OCI-LY7 (cell line): ENCODE results near the gene ZNF652. TPM values are rescaled to one million over a fixed set of nuclear protein-coding genes. Genes with fewer than 3 reads are reported as not detected.

ENCODE experiments used
- BruUV-seq: library from RNA; stranded (reverse); fragments of 400-500 nt; replicated peaks from 2 replicates; lab custom pipeline; 2021; lab: Mats Ljungman, UMichigan
- CTCF ChIA-PET: fragments of 300-600 bp; sonication (Branson Sonifier 250); formaldehyde crosslinking; loops from one replicate; lab custom pipeline; 2022; ENCODE audit warnings: antibody characterized with exemption; ENCODE audit not compliant: unreplicated experiment; lab: Charles Lee
- POLR2A ChIA-PET: fragments of 300-600 bp; sonication (Branson Sonifier 250); formaldehyde crosslinking; loops from one replicate; lab custom pipeline; 2022; ENCODE audit warnings: antibody characterized with exemption; lab: Charles Lee
- DNase-seq: peaks from one replicate; pipeline ENCODE4 v3.0.0-alpha.2; 2015; ENCODE audit warnings: low spot score
- H2AFZ ChIP-seq: fragments of 200-600 bp; sonication (generic), shearing (Covaris generic); 2 replicates; pipeline ENCODE4 v1.6.1; 2014; ENCODE audit warnings: mild to moderate bottlenecking, antibody characterized with exemption, low read length, moderate library complexity
- H3K27ac ChIP-seq: fragments of 200-600 bp; sonication (generic); 2 replicates; pipeline ENCODE4 v1.5.1; 2014; ENCODE audit warnings: mixed run types, low read depth, mild to moderate bottlenecking, moderate library complexity, low read length, inconsistent platforms; ENCODE audit not compliant: poor library complexity, severe bottlenecking
- H3K36me3 ChIP-seq: fragments of 200-600 bp; sonication (generic); 2 replicates; pipeline ENCODE4 v1.6.1; 2014; ENCODE audit warnings: mild to moderate bottlenecking, antibody characterized with exemption, low read length, moderate library complexity, mixed read lengths; ENCODE audit not compliant: insufficient read depth
- H3K4me1 ChIP-seq: fragments of 200-600 bp; sonication (generic); 2 replicates; pipeline ENCODE4 v1.5.1; 2014; ENCODE audit warnings: mild to moderate bottlenecking, low read length; ENCODE audit not compliant: insufficient read depth, poor library complexity, severe bottlenecking
- H3K4me2 ChIP-seq: fragments of 200-600 bp; sonication (generic); 2 replicates; pipeline ENCODE4 v1.6.1; 2014; ENCODE audit warnings: mild to moderate bottlenecking, low read length
- H3K4me3 ChIP-seq: fragments of 200-600 bp; sonication (generic); 2 replicates; pipeline ENCODE4 v1.5.1; 2014; ENCODE audit warnings: mild to moderate bottlenecking, low read depth, low read length; ENCODE audit not compliant: poor library complexity, severe bottlenecking
- H3K79me2 ChIP-seq: fragments of 200-600 bp; sonication (generic); 2 replicates; pipeline ENCODE4 v1.6.1; 2016; ENCODE audit warnings: low read depth, mild to moderate bottlenecking, low read length, moderate library complexity, mixed read lengths; ENCODE audit not compliant: insufficient read depth
- H3K9me2 ChIP-seq: fragments of 200-600 bp; sonication (generic); 2 replicates; pipeline ENCODE4 v1.6.1; 2016; ENCODE audit warnings: mild to moderate bottlenecking, low read length, mixed read lengths; ENCODE audit not compliant: insufficient read depth
- H3K9me3 ChIP-seq: fragments of 200-600 bp; sonication (generic); 2 replicates; pipeline ENCODE4 v1.6.1; 2014; ENCODE audit warnings: mild to moderate bottlenecking, mixed run types, low read length, mixed read lengths
- H4K20me1 ChIP-seq: fragments of 200-600 bp; sonication (generic); 2 replicates; pipeline ENCODE4 v1.6.1; 2014; ENCODE audit warnings: mild to moderate bottlenecking, antibody characterized with exemption, low read length, moderate library complexity, mixed read lengths; ENCODE audit not compliant: insufficient read depth
- CTCF ChIP-seq: fragments of 200-600 bp; sonication (generic); conservative IDR thresholded peaks from 2 replicates; pipeline ENCODE4 v1.5.1; 2014; ENCODE audit warnings: mild to moderate bottlenecking, antibody characterized with exemption, low read length, moderate library complexity, mixed read lengths
- EZH2phosphoT487 ChIP-seq: fragments of 200-600 bp; sonication (generic); IDR thresholded peaks from 2 replicates; pipeline ENCODE4 v1.6.1; 2018; ENCODE audit warnings: low read depth, borderline replicate concordance, mild to moderate bottlenecking, mixed run types, antibody characterized with exemption, low read length, moderate library complexity, mixed read lengths
- intact Hi-C: fragments of 100-400 bp; cut with micrococcal nuclease; formaldehyde crosslinking; loops from one replicate; pipeline ENCODE4 v1.10.0; 2022; ENCODE audit not compliant: unreplicated experiment
- total RNA-seq, 2 experiments: library from RNA; depleted of rRNA in 1 of 2; stranded (reverse); fragments of >200 nt in 1 of 2; shearing (Covaris generic) in 1 of 2; gene quantifications; 2 replicates each; pipeline ENCODE4 v1.2.3, GENCODE V29; 2014 to 2022

Gene ZNF652
- total RNA-seq, 2 experiments from 2014 or later, result 36.8 to 69.7 TPM

GRCh38 chr17:49312722-49313121 is 49.3 kb downstream of the ZNF652 start:
- ChIA-PET CTCF (no interaction called here), POLR2A (no interaction called here)
- no peak overlapping the region for H3K4me3 ChIP-seq
- H3K36me3 ChIP-seq, result peaks cover 32% of the 10 kb centered on the region
- TF ChIP-seq CTCF (no peak), EZH2phosphoT487 (no peak)
- no peaks in the 10 kb centered on the region for H3K9me2 ChIP-seq
- DNase-seq, result no peak
- no peaks in the 10 kb centered on the region for H3K9me3 ChIP-seq
- H3K4me1 ChIP-seq, result peaks cover 27% of the 10 kb centered on the region
- H4K20me1 ChIP-seq, result no peaks in the 10 kb centered on the region
- no peak overlapping the region for H3K4me2 ChIP-seq
- no peak overlapping the region for H2AFZ ChIP-seq
- peaks cover 7% of the 10 kb centered on the region; the same call in 1 of the 2 replicates for H3K79me2 ChIP-seq
- intact Hi-C loops, result no loop called here
- H3K27ac ChIP-seq, result no peak overlapping the region
- BruUV-seq, result no TSS peak

- no peak overlapping the region for H2AFZ ChIP-seq
- DNase-seq, result no peak
- no peak for TF ChIP-seq EZH2phosphoT487
- no peak overlapping the region for H3K4me2 ChIP-seq
- no peaks in the 10 kb centered on the region for H3K79me2 ChIP-seq
- no TSS peak for BruUV-seq
- no peaks in the 10 kb centered on the region for H4K20me1 ChIP-seq
- no peaks in the 10 kb centered on the region for H3K9me2 ChIP-seq
- peaks cover 67% of the 10 kb centered on the region for H3K36me3 ChIP-seq
- intact Hi-C loops, result no loop called here
- ChIA-PET POLR2A (no interaction called here), CTCF (no interaction called here)
- H3K27ac ChIP-seq, result no peak overlapping the region
- no peaks in the 10 kb centered on the region for H3K9me3 ChIP-seq
- H3K4me3 ChIP-seq, result no peak overlapping the region
- no peaks in the 10 kb centered on the region for H3K4me1 ChIP-seq
Measured at GRCh38 chr17:49299996-49300395, 62.1 kb downstream of the ZNF652 start.

GRCh38 chr17:49298371-49298976 is 63.6 kb downstream of the ZNF652 start:
- Histone ChIP-seq H3K4me2 (no peak overlapping the region), H3K4me1 (no peaks in the 10 kb centered on the region), H3K36me3 (peaks cover 60% of the 10 kb centered on the region), H3K9me3 (no peaks in the 10 kb centered on the region), H3K27ac (no peak overlapping the region), H3K9me2 (no peaks in the 10 kb centered on the region), H2AFZ (no peak overlapping the region), H4K20me1 (no peaks in the 10 kb centered on the region), H3K79me2 (no peaks in the 10 kb centered on the region), H3K4me3 (no peak overlapping the region)
- no TSS peak for BruUV-seq
- DNase-seq, result no peak
- intact Hi-C loops, result no loop called here
- ChIA-PET CTCF (no interaction called here), POLR2A (no interaction called here)
- no peak for TF ChIP-seq CTCF
- TF ChIP-seq EZH2phosphoT487, result no peak
